WTC11 (cell line): ENCODE results near the gene PLA2G4E.

Source experiments
- CBFB ChIP-seq: sonication (generic); formaldehyde crosslinking; IDR thresholded peaks from 2 replicates; pipeline ENCODE4 v1.8.1; 2022; ENCODE audit warnings: mild to moderate bottlenecking, low read depth, missing genetic modification reagents
- IRF2 ChIP-seq: sonication (generic); formaldehyde crosslinking; IDR thresholded peaks from 2 replicates; pipeline ENCODE4 v1.8.0; 2022; ENCODE audit warnings: low read depth, missing genetic modification reagents, borderline replicate concordance
- JAZF1 ChIP-seq: fragments of 250-450 bp; sonication (Bioruptor Pico); IDR thresholded peaks from 2 replicates; pipeline ENCODE4 v1.9.0; 2021; ENCODE audit warnings: moderate library complexity, mild to moderate bottlenecking, inconsistent platforms
- USF2 ChIP-seq: sonication (generic); formaldehyde crosslinking; IDR thresholded peaks from 2 replicates; pipeline ENCODE4 v1.8.1; 2023; ENCODE audit warnings: mild to moderate bottlenecking, missing genetic modification reagents, moderate library complexity
- ZNF263 ChIP-seq: sonication (generic); formaldehyde crosslinking; IDR thresholded peaks from 2 replicates; pipeline ENCODE4 v1.8.1; 2022; ENCODE audit warnings: low read depth, mild to moderate bottlenecking, moderate library complexity, missing genetic modification reagents
- TF ChIP-seq, protein P1 (sequence below): sonication (generic); formaldehyde crosslinking; IDR thresholded peaks from 2 replicates; pipeline ENCODE4 v1.8.1; 2022; ENCODE audit warnings: mild to moderate bottlenecking, missing genetic modification reagents, moderate library complexity, borderline replicate concordance

DNA sequence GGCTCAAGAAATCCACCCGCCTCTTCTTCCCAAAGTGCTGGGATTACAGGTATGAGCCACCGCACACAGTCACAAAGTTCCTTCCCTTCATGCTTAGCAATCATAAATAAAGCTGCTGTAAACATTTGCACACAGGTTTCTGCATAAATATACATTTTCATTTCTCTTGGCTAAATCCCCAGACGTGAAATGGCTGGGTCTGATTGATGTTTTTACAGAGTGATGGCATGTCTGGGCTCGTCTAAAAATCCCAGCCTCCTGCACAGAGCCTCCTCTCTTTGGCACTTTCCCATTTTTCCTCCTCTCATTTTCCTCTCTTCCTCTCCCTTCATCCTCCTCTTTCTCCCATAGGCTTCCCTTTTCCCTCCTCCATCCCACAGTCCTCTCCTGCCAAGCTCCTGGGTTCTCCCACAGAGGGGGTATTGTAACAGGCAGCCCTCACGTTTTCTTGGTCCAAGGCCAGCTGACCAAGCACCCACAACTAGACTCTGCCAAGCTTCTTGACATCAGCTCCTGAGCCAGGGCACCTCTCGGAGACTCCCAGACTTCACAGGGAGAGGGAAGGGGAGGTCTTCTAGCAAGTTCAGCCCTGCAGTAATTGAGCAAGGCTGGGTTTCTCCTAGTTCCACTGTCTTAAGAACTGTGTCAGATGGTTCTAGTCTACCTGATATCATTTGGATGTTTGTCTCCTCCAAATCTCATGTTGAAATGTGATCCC is 10.5 kb upstream of the PLA2G4E start:
- TF ChIP-seq, protein P1, sequence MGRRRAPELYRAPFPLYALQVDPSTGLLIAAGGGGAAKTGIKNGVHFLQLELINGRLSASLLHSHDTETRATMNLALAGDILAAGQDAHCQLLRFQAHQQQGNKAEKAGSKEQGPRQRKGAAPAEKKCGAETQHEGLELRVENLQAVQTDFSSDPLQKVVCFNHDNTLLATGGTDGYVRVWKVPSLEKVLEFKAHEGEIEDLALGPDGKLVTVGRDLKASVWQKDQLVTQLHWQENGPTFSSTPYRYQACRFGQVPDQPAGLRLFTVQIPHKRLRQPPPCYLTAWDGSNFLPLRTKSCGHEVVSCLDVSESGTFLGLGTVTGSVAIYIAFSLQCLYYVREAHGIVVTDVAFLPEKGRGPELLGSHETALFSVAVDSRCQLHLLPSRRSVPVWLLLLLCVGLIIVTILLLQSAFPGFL (CRISPR knock-in tag) = no peak
- TF ChIP-seq ZNF263 (CRISPR knock-in tag) = no peak
- TF ChIP-seq IRF2 = no peak
- no peak for TF ChIP-seq USF2
- no peak for TF ChIP-seq CBFB (CRISPR knock-in tag)
- TF ChIP-seq JAZF1 = no peak
